ENCODE data around the gene RAF1.

- TF ChIP-seq, protein P1, sequence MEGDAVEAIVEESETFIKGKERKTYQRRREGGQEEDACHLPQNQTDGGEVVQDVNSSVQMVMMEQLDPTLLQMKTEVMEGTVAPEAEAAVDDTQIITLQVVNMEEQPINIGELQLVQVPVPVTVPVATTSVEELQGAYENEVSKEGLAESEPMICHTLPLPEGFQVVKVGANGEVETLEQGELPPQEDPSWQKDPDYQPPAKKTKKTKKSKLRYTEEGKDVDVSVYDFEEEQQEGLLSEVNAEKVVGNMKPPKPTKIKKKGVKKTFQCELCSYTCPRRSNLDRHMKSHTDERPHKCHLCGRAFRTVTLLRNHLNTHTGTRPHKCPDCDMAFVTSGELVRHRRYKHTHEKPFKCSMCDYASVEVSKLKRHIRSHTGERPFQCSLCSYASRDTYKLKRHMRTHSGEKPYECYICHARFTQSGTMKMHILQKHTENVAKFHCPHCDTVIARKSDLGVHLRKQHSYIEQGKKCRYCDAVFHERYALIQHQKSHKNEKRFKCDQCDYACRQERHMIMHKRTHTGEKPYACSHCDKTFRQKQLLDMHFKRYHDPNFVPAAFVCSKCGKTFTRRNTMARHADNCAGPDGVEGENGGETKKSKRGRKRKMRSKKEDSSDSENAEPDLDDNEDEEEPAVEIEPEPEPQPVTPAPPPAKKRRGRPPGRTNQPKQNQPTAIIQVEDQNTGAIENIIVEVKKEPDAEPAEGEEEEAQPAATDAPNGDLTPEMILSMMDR (conservative IDR thresholded peaks at IDR 0.05 in 1 of 2, IDR thresholded peaks at IDR 0.05 in 1 of 2; ENCODE audit: low read depth in 1 of 2, low read length in 2 of 2) = no peak
- TF ChIP-seq EZH2 (IDR thresholded peaks at IDR 0.05; ENCODE audit: low read length, missing control alignments) = no peak
Measured at GRCh38 chr3:12588039-12589009, 75.6 kb downstream of the RAF1 start.

Measured in fibroblast of lung (primary cell).